IMR-90 (cell line): Measurements from ENCODE around the gene KCTD13. TPM values are rescaled to one million over a fixed set of nuclear protein-coding genes. Genes with fewer than 3 reads are reported as not detected.

ENCODE experiments used
- ATAC-seq: fragments of 200-7000 bp; cut with Tn5 transposase; 2 replicates; pipeline ENCODE4 v1.9.1; 2020; ENCODE audit warnings: low read depth, mild to moderate bottlenecking, moderate library complexity
- BruUV-seq: library from RNA; stranded (reverse); fragments of 400-500 nt; replicated peaks from 2 replicates; lab custom pipeline; 2021; lab: Mats Ljungman, UMichigan
- CTCF ChIA-PET: fragments of 300-600 bp; formaldehyde crosslinking; extraction: SDS; loops from one replicate; lab custom pipeline; 2021; ENCODE audit warnings: antibody characterized with exemption; lab: Yijun Ruan, JAX
- POLR2A ChIA-PET: fragments of 300-600 bp; sonication (Branson Sonifier 250); formaldehyde crosslinking; loops from one replicate; lab custom pipeline; 2022; ENCODE audit warnings: antibody characterized with exemption; ENCODE audit not compliant: unreplicated experiment; lab: Charles Lee
- DNase-seq: peaks from one replicate; pipeline ENCODE4 v3.0.0; 2013
- H2AFZ ChIP-seq: replicated peaks from 2 replicates; pipeline ENCODE3; 2013; ENCODE audit warnings: low read length, mild to moderate bottlenecking; ENCODE audit not compliant: poor library complexity
- H2AK5ac ChIP-seq: 2 replicates; pipeline ENCODE4 v1.6.1; 2013; ENCODE audit warnings: low read depth, low read length, inconsistent platforms
- H2AK9ac ChIP-seq: replicated peaks from 2 replicates; pipeline ENCODE3; 2013; ENCODE audit warnings: mild to moderate bottlenecking, low read depth, low read length, moderate library complexity; ENCODE audit not compliant: poor library complexity
- H2BK120ac ChIP-seq: 2 replicates; pipeline ENCODE4 v1.6.1; 2013; ENCODE audit warnings: low read depth, low read length, inconsistent platforms
- H2BK15ac ChIP-seq: 3 replicates; pipeline ENCODE4 v1.6.1; 2013; ENCODE audit warnings: low read depth, low read length, inconsistent platforms
- H2BK20ac ChIP-seq: 2 replicates; pipeline ENCODE4 v1.6.1; 2013; ENCODE audit warnings: low read depth, mild to moderate bottlenecking, inconsistent platforms, low read length, moderate library complexity
- H2BK5ac ChIP-seq: 2 replicates; pipeline ENCODE4 v1.6.1; 2013; ENCODE audit warnings: mild to moderate bottlenecking, low read depth, low read length, inconsistent platforms; ENCODE audit not compliant: poor library complexity, severe bottlenecking
- H3K14ac ChIP-seq: replicated peaks from 2 replicates; pipeline ENCODE4 v1.6.1; 2013; ENCODE audit warnings: low read depth, low read length, inconsistent platforms
- H3K18ac ChIP-seq: 2 replicates; pipeline ENCODE4 v1.6.1; 2013; ENCODE audit warnings: low read depth, low read length, control low read depth
- H3K23ac ChIP-seq: 2 replicates; pipeline ENCODE4 v1.6.1; 2013; ENCODE audit warnings: low read depth, low read length, inconsistent platforms
- H3K27ac ChIP-seq: 2 replicates; pipeline ENCODE4 v1.5.1; 2013; ENCODE audit warnings: mild to moderate bottlenecking, control low read depth, low read length; ENCODE audit not compliant: insufficient read depth
- H3K27me3 ChIP-seq: 2 replicates; pipeline ENCODE4 v1.6.1; 2013; ENCODE audit warnings: low read length; ENCODE audit not compliant: control insufficient read depth, insufficient read depth
- H3K36me3 ChIP-seq: 2 replicates; pipeline ENCODE4 v1.6.1; 2013; ENCODE audit warnings: low read length, mixed read lengths; ENCODE audit not compliant: control insufficient read depth, insufficient read depth
- H3K4ac ChIP-seq: 2 replicates; pipeline ENCODE4 v1.6.1; 2013; ENCODE audit warnings: low read depth, low read length, inconsistent platforms
- H3K4me1 ChIP-seq: 2 replicates; pipeline ENCODE4 v1.6.1; 2013; ENCODE audit warnings: low read length, mixed read lengths; ENCODE audit not compliant: control insufficient read depth, insufficient read depth
- H3K4me2 ChIP-seq: 2 replicates; pipeline ENCODE4 v1.6.1; 2013; ENCODE audit warnings: low read depth, mild to moderate bottlenecking, control low read depth, low read length, moderate library complexity
- H3K4me3 ChIP-seq: 2 replicates; pipeline ENCODE4 v1.5.1; 2013; ENCODE audit warnings: low read depth, mild to moderate bottlenecking, control low read depth, low read length, moderate library complexity; ENCODE audit not compliant: insufficient read depth
- H3K56ac ChIP-seq: 2 replicates; pipeline ENCODE4 v1.6.1; 2013; ENCODE audit warnings: low read length, inconsistent platforms; ENCODE audit not compliant: insufficient read depth; ENCODE audit errors: extremely low read depth
- H3K79me1 ChIP-seq, 2 experiments: 2 replicates each; pipeline ENCODE4 v1.6.1; 2013; ENCODE audit warnings: low read length in 2 of 2, inconsistent platforms in 1 of 2, low read depth in 1 of 2
- H3K9ac ChIP-seq: 2 replicates; pipeline ENCODE4 v1.6.1; 2013; ENCODE audit warnings: low read depth, low read length, control low read depth
- H3K9me1 ChIP-seq: 2 replicates; pipeline ENCODE4 v1.6.1; 2013; ENCODE audit warnings: low read length, inconsistent platforms; ENCODE audit not compliant: insufficient read depth
- H3K9me3 ChIP-seq: 2 replicates; pipeline ENCODE4 v1.6.1; 2013; ENCODE audit warnings: low read length; ENCODE audit not compliant: control insufficient read depth, insufficient read depth
- H4K20me1 ChIP-seq: 2 replicates; pipeline ENCODE4 v1.6.1; 2013; ENCODE audit warnings: low read length, inconsistent platforms; ENCODE audit not compliant: insufficient read depth
- H4K5ac ChIP-seq: 2 replicates; pipeline ENCODE4 v1.6.1; 2013; ENCODE audit warnings: mild to moderate bottlenecking, low read depth, low read length, control low read depth
- H4K8ac ChIP-seq, 2 experiments: 2 replicates each; pipeline ENCODE4 v1.6.1; 2013; ENCODE audit warnings: low read depth in 2 of 2, low read length in 2 of 2, control low read depth in 1 of 2, inconsistent platforms in 1 of 2
- H4K91ac ChIP-seq: 2 replicates; pipeline ENCODE4 v1.6.1; 2013; ENCODE audit warnings: low read depth, low read length, inconsistent platforms; ENCODE audit not compliant: insufficient read depth
- BHLHE40 ChIP-seq: fragments of 150-350 bp; IDR thresholded peaks from 2 replicates; pipeline ENCODE4 v1.6.1; 2016; ENCODE audit warnings: mild to moderate bottlenecking, low read depth, low read length
- POLR2A ChIP-seq: IDR thresholded peaks from 2 replicates; pipeline ENCODE4 v1.6.1; 2012; ENCODE audit warnings: mild to moderate bottlenecking, low read depth, low read length
- WGBS, 2 experiments: methylation state at CpG; one replicate each; pipeline versions ENCODE4 v1.1.5 to v1.1.7; 2013; ENCODE audit warnings: missing lambda C conversion rate in 2 of 2; ENCODE audit not compliant: insufficient read length in 1 of 2; ENCODE audit errors: extremely low coverage in 2 of 2; 5-methylcytosine and 5-hydroxymethylcytosine counted together
- dilution Hi-C: fragments of 300-500 bp; cut with HindIII; formaldehyde crosslinking; loops from one replicate; pipeline ENCODE4 v1.14.3; 2018; ENCODE audit warnings: low sequenced_read_pairs; ENCODE audit not compliant: unreplicated experiment
- in situ Hi-C: fragments of 300-500 bp; cut with MboI; formaldehyde crosslinking; loops from 3 replicates; pipeline ENCODE4 v1.14.3; 2019; ENCODE audit warnings: low sequenced_read_pairs, inconsistent platforms, mixed read lengths
- intact Hi-C: fragments of 100-400 bp; cut with micrococcal nuclease; formaldehyde crosslinking; loops from 2 replicates; pipeline ENCODE4 v1.10.0; 2022
- polyA plus RNA-seq, 3 experiments: library from polyadenylated mRNA; depleted of rRNA; stranded (reverse); fragments of >200 nt; gene quantifications; 2 replicates each; pipeline ENCODE4 v1.2.3, GENCODE V29; 2012; ENCODE audit warnings: low replicate concordance in 1 of 3
- total RNA-seq: library from RNA; depleted of rRNA; stranded (reverse); fragments of >200 nt; gene quantifications from 2 replicates; pipeline ENCODE4 v1.2.3, GENCODE V29; 2012
- TF ChIP-seq, protein P1 (sequence below): fragments of 150-350 bp; IDR thresholded peaks from 2 replicates; pipeline ENCODE4 v1.6.1; 2017; ENCODE audit warnings: mild to moderate bottlenecking, antibody characterized with exemption, low read length, low read depth

KCTD13 gene
- total and polyA plus RNA-seq, 2 of the 4 experiments (the other 2 are of a cell fraction): 4.1 to 20.7 TPM

- TF ChIP-seq, protein P1, sequence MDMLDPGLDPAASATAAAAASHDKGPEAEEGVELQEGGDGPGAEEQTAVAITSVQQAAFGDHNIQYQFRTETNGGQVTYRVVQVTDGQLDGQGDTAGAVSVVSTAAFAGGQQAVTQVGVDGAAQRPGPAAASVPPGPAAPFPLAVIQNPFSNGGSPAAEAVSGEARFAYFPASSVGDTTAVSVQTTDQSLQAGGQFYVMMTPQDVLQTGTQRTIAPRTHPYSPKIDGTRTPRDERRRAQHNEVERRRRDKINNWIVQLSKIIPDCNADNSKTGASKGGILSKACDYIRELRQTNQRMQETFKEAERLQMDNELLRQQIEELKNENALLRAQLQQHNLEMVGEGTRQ: no peak
Observed at GRCh38 chr16:29899516-29900101, 26.4 kb downstream of the KCTD13 start, which contains the start of gene SEZ6L2 (continued).

DNA sequence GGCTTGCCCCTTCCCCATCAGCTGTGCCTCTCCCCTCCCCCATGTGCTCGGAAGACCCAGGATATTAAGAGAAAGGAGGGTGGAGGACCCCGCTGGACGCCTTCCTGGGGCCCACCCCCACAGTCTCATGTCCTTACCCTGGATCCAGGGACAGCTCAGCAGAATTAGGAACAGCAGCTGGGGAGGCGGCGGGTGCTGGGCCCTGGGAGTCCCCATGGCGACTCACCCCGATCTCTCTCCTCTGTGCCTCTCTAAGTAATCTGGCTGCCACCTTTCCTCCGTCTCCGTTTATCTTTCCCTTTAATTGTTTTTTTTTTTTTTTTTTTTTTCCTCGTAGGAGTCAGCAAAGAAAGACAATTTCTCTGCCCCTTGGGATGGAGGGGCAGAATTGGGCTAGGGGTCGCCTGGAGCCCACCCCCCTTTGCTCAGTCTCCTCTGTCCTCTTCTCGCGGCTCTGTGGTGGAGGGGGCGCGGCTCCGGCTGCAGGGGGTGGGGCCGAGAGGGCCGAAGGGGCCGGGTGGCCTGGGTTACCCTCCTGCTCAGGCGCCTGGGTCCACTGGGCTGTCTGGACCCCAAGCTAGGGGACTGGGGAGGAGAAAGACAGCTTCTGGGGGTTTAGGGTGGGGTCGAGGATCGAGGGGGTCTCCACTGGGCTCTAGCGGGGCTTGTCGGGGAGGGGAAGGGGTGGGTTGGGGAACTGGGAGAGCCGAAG, 27.1 kb downstream of the KCTD13 start:
- no peak overlapping the region for H4K5ac ChIP-seq
- H2BK5ac ChIP-seq: peak overlapping the region; percentile 38
- 0 out of 2 replicates have a peak, but pooled peaks cover 4% of the 10 kb centered on the region for H3K36me3 ChIP-seq
- peak; percentile 50 for ATAC-seq
- H3K14ac ChIP-seq: no peak overlapping the region
- peaks cover 5% of the 10 kb centered on the region; the same call in 1 of the 2 replicates for H3K27me3 ChIP-seq
- no TSS peak for BruUV-seq
- CTCF ChIA-PET: interaction anchor here (0.7 to 0.9 kb wide), 2 partner anchors 18 to 107 kb away, joined by 3 read pairs; no protein-coding TSS in a partner anchor
- H3K79me1 ChIP-seq: peaks cover 8 to 25% of the 10 kb centered on the region in 2 experiments; a peak in 3 of 4 replicates
- peak overlapping the region in 1 of 2 experiments; percentile 34; a peak in 1 of 4 replicates for H4K8ac ChIP-seq
- peak overlapping the region; percentile 77 for H2AFZ ChIP-seq
- intact Hi-C loops (no loop called here), in situ Hi-C loops (no loop called here), dilution Hi-C loops (no loop called here)
- no peak overlapping the region for H2BK20ac ChIP-seq
- no peaks in the 10 kb centered on the region for H3K9me3 ChIP-seq
- H2AK5ac ChIP-seq: no peak overlapping the region
- peak overlapping the region; percentile 77 for H3K4me2 ChIP-seq
- no peak overlapping the region for H2BK15ac ChIP-seq
- H3K9me1 ChIP-seq: peaks cover 6% of the 10 kb centered on the region
- H2BK120ac ChIP-seq: no peak overlapping the region
- H3K23ac ChIP-seq: no peak overlapping the region
- H3K56ac ChIP-seq: peak overlapping the region; percentile 51; the same call in 1 of the 2 replicates
- TF ChIP-seq POLR2A (no peak), BHLHE40 (no peak)
- H3K4me1 ChIP-seq: peaks cover 10% of the 10 kb centered on the region
- DNase-seq: no peak
- peak overlapping the region; percentile 69; the same call in 1 of the 2 replicates for H4K91ac ChIP-seq
- no peak overlapping the region for H3K18ac ChIP-seq
- POLR2A ChIA-PET: interaction anchor here (0.6 kb wide), 1 partner anchor 64 kb away, joined by 3 read pairs; no protein-coding TSS in a partner anchor
- H2AK9ac ChIP-seq: no peak overlapping the region
- H3K4me3 ChIP-seq: peak overlapping the region; percentile 47
- WGBS, 2 experiments: 20% methylated on average over 1 of the region's 25 CpGs; no CpG with 5 or more reads in 1 of the 2 experiments
- H3K27ac ChIP-seq: peak overlapping the region; percentile 59
- no peak overlapping the region for H3K4ac ChIP-seq
- H3K9ac ChIP-seq: peak overlapping the region; percentile 55
- H4K20me1 ChIP-seq: peaks cover 7% of the 10 kb centered on the region
